Neural crest cell (in vitro differentiated cells): ENCODE measurements around the gene PCDHA6. TPM values are rescaled to one million over a fixed set of nuclear protein-coding genes. Genes with fewer than 3 reads are reported as not detected.
"Not testable (repeated sequence)": the region's sequence is repeated elsewhere in the genome, so short reads cannot be mapped to it uniquely, and the experiment has no call there.

Experiments used
- DNase-seq: peaks from one replicate; pipeline ENCODE4 v3.0.0; 2021; ENCODE audit warnings: low read depth, mixed read lengths, low spot score
- H3K27ac Mint-ChIP-seq: one replicate; pipeline ENCODE4 v1.8.0; 2021; ENCODE audit warnings: mild to moderate bottlenecking, mixed read lengths; ENCODE audit not compliant: unreplicated experiment
- H3K27me3 Mint-ChIP-seq: 2 replicates; pipeline ENCODE4 v1.8.0; 2021; ENCODE audit warnings: low read depth, mild to moderate bottlenecking, mixed read lengths
- H3K36me3 Mint-ChIP-seq: 2 replicates; pipeline ENCODE4 v1.8.0; 2021; ENCODE audit warnings: low read depth, mild to moderate bottlenecking, mixed read lengths
- H3K4me1 Mint-ChIP-seq: 2 replicates; pipeline ENCODE4 v1.8.0; 2021; ENCODE audit warnings: mixed read lengths
- H3K4me3 Mint-ChIP-seq: one replicate; pipeline ENCODE4 v1.8.0; 2021; ENCODE audit warnings: mild to moderate bottlenecking, mixed read lengths
- H3K9me3 Mint-ChIP-seq: 2 replicates; pipeline ENCODE4 v1.8.0; 2021; ENCODE audit warnings: mixed read lengths
- total RNA-seq: library from RNA; stranded (reverse); gene quantifications from 2 replicates; pipeline ENCODE4 v1.2.1, GENCODE V29; 2021
- TF ChIP-seq, protein P1 (sequence below): fragments of 200-600 bp; sonication (generic); conservative IDR thresholded peaks from 2 replicates; pipeline ENCODE4 v1.5.0; 2021; ENCODE audit warnings: antibody characterized with exemption, mild to moderate bottlenecking

The PCDHA6 gene
- total RNA-seq, 1 donor from 2014 or later: 12.1 TPM

DNA sequence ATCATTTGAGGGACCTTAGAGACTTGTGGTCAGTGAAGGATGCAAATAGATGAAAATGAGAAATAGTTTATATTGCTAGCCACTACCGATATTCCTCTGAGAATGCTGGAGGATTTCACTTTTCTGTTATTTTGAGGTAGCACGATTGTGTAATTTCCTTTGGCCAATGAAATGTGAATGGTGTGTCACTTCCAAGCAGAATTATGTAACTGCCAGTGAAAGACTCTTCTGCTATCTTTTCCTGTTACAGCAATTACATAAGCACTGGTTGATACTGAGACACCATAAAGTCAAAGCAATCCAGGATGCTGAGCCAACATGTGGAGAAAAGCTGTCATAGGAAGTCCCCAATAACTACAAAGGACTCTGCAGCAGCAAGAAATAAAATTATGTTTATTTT, 36.7 kb upstream of the PCDHA6 start:
- TF ChIP-seq, protein P1, sequence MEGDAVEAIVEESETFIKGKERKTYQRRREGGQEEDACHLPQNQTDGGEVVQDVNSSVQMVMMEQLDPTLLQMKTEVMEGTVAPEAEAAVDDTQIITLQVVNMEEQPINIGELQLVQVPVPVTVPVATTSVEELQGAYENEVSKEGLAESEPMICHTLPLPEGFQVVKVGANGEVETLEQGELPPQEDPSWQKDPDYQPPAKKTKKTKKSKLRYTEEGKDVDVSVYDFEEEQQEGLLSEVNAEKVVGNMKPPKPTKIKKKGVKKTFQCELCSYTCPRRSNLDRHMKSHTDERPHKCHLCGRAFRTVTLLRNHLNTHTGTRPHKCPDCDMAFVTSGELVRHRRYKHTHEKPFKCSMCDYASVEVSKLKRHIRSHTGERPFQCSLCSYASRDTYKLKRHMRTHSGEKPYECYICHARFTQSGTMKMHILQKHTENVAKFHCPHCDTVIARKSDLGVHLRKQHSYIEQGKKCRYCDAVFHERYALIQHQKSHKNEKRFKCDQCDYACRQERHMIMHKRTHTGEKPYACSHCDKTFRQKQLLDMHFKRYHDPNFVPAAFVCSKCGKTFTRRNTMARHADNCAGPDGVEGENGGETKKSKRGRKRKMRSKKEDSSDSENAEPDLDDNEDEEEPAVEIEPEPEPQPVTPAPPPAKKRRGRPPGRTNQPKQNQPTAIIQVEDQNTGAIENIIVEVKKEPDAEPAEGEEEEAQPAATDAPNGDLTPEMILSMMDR: no peak
- Mint-ChIP-seq H3K4me1 (no peaks in the 10 kb centered on the region), H3K4me3 (no peak overlapping the region), H3K9me3 (peaks cover 13% of the 10 kb centered on the region), H3K27ac (no peak overlapping the region), H3K36me3 (peaks cover 34% of the 10 kb centered on the region), H3K27me3 (no peaks in the 10 kb centered on the region)
- DNase-seq: no peak

DNA sequence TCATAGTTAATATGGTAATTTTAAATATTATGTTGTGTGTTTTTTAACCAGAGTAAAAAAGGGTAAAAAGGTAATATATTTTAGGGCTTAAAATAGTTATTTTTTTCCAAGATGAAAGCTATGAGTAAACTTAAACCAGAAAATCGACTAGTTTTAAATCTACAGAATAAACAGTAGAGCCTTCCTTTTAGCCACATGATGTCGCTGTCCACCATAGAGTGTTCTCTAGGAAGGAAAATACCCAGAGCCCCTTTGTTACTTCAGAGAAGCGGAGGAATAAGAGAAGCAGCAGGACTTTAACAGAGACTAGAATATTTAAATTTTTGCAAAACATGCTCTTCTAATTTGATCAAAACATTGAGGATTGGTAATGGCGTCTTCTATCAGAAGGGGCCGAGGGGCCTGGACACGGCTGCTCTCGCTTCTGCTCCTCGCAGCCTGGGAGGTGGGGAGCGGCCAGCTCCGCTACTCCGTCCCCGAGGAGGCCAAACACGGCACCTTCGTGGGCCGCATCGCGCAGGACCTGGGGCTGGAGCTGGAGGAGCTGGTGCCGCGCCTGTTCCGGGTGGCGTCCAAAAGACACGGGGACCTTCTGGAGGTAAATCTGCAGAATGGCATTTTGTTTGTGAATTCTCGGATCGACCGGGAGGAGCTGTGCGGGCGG, 33.0 kb upstream of the PCDHA6 start, which contains the start of gene PCDHA2:
PCDHA2 (plus strand) TSS at position 258 of the 664 bp plus-strand sequence.
- Mint-ChIP-seq H3K36me3 (peaks cover 31% of the 10 kb centered on the region), H3K27me3 (no peaks in the 10 kb centered on the region), H3K4me1 (no peaks in the 10 kb centered on the region), H3K9me3 (peaks cover 12% of the 10 kb centered on the region), H3K27ac (no peak within 1 kb of the TSS), H3K4me3 (peak within 1 kb of the TSS; percentile 79)
- DNase-seq: no peak
- TF ChIP-seq, protein P1: peak; percentile 67

DNA sequence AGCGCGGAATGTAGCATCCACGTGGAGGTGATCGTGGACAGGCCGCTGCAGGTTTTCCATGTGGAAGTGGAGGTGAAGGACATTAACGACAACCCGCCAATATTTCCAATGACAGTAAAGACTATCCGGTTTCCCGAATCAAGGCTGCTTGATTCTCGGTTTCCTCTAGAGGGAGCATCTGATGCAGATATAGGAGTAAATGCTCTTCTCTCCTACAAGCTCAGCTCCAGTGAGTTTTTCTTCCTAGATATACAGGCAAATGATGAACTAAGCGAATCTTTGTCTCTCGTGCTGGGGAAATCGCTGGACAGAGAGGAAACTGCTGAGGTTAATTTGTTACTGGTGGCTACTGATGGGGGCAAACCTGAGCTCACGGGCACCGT, 32.5 kb upstream of the PCDHA6 start:
- TF ChIP-seq, protein P1: peak; percentile 39
- Mint-ChIP-seq H3K4me3 (peak overlapping the region; percentile 79), H3K36me3 (peaks cover 35% of the 10 kb centered on the region), H3K27ac (no peak overlapping the region), H3K4me1 (no peaks in the 10 kb centered on the region), H3K27me3 (no peaks in the 10 kb centered on the region), H3K9me3 (peaks cover 13% of the 10 kb centered on the region)
- DNase-seq: no peak

DNA sequence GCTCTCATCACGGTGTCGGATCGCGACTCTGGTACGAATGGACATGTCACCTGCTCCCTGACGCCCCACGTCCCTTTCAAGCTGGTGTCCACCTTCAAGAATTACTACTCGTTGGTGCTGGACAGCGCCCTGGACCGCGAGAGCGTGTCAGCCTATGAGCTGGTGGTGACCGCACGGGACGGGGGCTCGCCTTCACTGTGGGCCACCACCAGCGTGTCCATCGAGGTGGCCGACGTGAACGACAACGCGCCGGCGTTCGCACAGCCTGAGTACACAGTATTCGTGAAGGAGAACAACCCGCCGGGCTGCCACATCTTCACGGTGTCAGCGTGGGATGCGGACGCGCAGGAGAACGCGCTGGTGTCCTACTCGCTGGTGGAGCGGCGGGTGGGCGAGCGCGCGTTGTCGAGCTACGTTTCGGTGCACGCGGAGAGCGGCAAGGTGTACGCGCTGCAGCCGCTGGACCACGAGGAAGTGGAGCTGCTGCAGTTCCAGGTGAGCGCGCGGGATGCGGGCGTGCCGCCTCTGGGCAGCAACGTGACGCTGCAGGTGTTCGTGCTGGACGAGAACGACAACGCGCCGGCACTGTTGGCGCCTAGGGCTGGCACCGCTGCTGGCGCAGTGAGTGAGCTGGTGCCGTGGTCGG, 31.6 kb upstream of the PCDHA6 start:
- H3K4me1 Mint-ChIP-seq, H3K27me3 Mint-ChIP-seq, DNase-seq, H3K4me3 Mint-ChIP-seq, H3K27ac Mint-ChIP-seq: not testable (repeated sequence)
- peaks cover 13% of the 10 kb centered on the region for H3K9me3 Mint-ChIP-seq
- peaks cover 40% of the 10 kb centered on the region for H3K36me3 Mint-ChIP-seq

DNA sequence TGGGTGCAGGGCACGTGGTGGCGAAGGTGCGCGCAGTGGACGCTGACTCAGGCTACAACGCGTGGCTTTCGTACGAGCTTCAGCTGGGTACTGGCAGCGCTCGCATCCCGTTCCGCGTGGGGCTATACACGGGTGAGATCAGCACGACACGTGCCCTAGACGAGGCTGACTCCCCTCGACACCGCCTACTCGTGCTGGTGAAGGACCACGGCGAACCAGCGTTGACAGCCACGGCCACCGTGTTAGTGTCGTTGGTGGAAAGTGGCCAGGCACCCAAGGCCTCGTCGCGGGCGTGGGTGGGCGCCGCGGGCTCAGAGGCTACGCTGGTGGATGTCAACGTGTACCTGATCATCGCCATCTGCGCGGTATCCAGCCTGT, 31.1 kb upstream of the PCDHA6 start:
- no peak for DNase-seq
- Mint-ChIP-seq H3K27ac (no peak overlapping the region), H3K27me3 (no peaks in the 10 kb centered on the region), H3K4me3 (no peak overlapping the region), H3K36me3 (peaks cover 41% of the 10 kb centered on the region), H3K9me3 (peaks cover 13% of the 10 kb centered on the region), H3K4me1 (no peaks in the 10 kb centered on the region)
- TF ChIP-seq, protein P1: no peak

DNA sequence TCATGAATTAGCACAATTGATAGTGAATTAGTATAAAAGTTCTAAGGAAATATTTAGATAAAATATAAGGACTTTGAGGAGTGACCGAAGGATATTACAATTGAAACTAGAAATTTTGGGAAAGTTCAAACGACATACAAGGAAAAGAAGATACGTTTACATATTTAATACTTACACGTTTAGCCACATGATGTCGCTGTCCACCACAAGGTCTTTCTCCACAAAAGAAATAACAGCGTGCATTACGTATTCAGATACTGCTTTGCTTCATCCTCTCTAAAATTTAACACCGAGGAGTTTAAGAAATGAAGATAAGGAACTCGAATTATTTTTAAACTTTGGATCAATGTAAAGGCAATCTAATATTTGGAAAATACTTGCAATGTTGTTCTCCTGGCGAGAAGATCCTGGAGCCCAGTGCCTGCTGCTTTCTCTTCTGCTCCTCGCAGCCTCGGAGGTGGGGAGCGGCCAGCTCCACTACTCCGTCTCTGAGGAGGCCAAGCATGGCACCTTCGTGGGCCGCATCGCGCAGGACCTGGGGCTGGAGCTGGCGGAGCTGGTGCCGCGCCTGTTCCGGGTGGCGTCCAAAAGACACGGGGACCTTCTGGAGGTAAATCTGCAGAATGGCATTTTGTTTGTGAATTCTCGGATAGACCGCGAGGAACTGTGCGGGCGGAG, 26.8 kb upstream of the PCDHA6 start, which contains the start of gene PCDHA3:
PCDHA3 (plus strand) TSS at position 242 of the 678 bp plus-strand sequence.
- no peaks in the 10 kb centered on the region for H3K27me3 Mint-ChIP-seq
- no peak within 1 kb of the TSS for H3K27ac Mint-ChIP-seq

More for the DNA sequence above, 26.8 kb upstream of the PCDHA6 start, which contains the start of gene PCDHA3:
- peaks cover 16% of the 10 kb centered on the region for H3K9me3 Mint-ChIP-seq
- H3K4me1 Mint-ChIP-seq: peaks cover 2% of the 10 kb centered on the region
- H3K36me3 Mint-ChIP-seq: peaks cover 39% of the 10 kb centered on the region
- TF ChIP-seq, protein P1: no peak
- DNase-seq: no peak
- no peak within 1 kb of the TSS for H3K4me3 Mint-ChIP-seq
